Measurements from ENCODE around the gene SNAP29. TPM values are rescaled to one million over a fixed set of nuclear protein-coding genes. Genes with fewer than 3 reads are reported as not detected.

Gene SNAP29
- total and polyA plus RNA-seq, 8 donors: 8.8 to 24.0 (median 15.6) TPM

DNA sequence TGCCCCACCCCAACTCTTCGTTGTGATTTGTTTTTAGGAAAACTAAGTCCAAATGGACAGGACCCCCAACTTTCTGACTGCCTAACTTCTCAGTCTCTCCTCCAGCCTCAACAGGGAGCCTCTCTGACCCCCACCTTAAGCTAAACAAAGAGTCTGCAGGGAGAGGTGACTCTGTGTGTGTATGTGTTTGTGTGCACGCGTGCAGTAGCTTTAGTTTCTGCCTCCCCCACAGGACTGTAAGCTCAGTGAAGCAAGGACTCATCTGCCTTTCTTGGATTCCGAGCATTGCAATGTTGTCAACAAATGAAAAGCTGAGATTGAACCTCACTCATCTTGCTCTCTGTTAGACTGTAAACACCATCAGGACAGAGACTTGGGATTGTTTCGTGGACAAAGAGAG lies 7.9 kb downstream of the SNAP29 start:
- Histone ChIP-seq H3K27ac (peak overlapping the region; percentile 77 to 91 (median 84)), H3K4me1 (peaks cover 20 to 65% (median 38%) of the 10 kb centered on the region in 4 donors), H3K27me3 (no peaks in the 10 kb centered on the region), H3K36me3 (peaks cover 14 to 53% (median 46%) of the 10 kb centered on the region in 4 donors), H3K4me3 (no peak overlapping the region), H3K9me3 (no peaks in the 10 kb centered on the region)
- peak in 1 of 2 donors; percentile 11 for DNase-seq
- 48 to 65% (median 56%) methylated on average over 5 of the region's 5 CpGs for WGBS, 5 donors
- intact Hi-C loops (cut with DNase I; ENCODE audit: low total_unique reads): no loop called here
- TF ChIP-seq POLR2A (IDR thresholded peaks at IDR 0.05) (no peak), CTCF (IDR thresholded peaks at IDR 0.05) (no peak), EP300 (IDR thresholded peaks at IDR 0.05) (no peak), POLR2AphosphoS5 (IDR thresholded peaks at IDR 0.05) (no peak)

DNA sequence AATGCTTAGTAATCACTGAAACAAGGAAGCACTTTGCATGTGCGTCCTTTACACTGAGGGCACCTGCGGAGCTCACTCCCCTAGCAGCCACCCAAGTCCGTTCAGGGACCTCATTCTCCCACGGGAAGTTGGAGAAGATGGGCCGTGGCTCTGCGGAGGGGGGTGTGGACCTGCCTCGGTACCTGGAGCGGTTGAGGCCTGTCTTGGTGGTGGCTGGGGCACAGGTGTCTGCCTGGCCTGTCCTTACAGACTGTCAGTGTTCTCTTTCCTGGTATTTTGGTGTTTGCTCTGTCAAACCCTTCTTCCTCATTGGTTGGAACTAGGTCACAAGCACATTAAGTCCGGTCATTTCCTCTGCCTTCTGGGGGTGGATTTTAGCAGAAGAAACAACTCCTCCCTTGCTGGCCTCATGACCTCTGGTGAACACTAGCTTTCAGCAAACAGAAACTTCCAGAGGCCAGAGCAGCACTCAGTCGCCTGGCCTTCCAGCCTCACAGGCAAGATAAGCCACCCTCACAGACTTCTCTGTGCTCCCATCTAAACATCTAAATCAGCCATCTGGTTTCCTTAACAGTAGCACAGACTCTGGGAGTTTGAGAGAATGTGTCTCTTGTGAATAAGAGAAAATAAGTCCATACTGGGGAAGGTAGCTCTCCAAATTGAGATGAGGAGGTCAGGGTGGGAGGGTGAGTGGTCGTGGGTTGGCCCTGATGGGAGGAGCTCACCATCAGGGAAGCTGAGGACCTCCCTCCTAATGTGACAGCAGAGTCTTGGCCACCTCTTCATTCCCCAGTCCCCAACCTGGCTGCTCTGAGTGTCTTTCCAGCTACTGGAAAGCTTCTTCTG lies 8.6 kb downstream of the SNAP29 start:
- intact Hi-C loops (cut with DNase I; ENCODE audit: low total_unique reads): no loop called here
- Histone ChIP-seq H3K36me3 (peaks cover 20 to 59% (median 50%) of the 10 kb centered on the region in 4 donors), H3K9me3 (no peaks in the 10 kb centered on the region), H3K4me1 (peaks cover 20 to 59% (median 35%) of the 10 kb centered on the region in 4 donors), H3K4me3 (peak overlapping the region in 1 of 4 donors; percentile 10), H3K27ac (peak overlapping the region; percentile 77 to 91 (median 84)), H3K27me3 (no peaks in the 10 kb centered on the region)
- TF ChIP-seq EP300 (IDR thresholded peaks at IDR 0.05) (no peak), CTCF (IDR thresholded peaks at IDR 0.05) (no peak), POLR2AphosphoS5 (IDR thresholded peaks at IDR 0.05) (peak; percentile 25 to 87 (median 34)), POLR2A (IDR thresholded peaks at IDR 0.05) (no peak)
- DNase-seq: peak; percentile 66 to 83
- 24 to 40% (median 28%) methylated on average over 10 to 11 of the region's 11 CpGs for WGBS, 5 donors

GRCh38 chr22:20868025-20868962 lies 9.5 kb downstream of the SNAP29 start:
- Histone ChIP-seq H3K9me3 (no peaks in the 10 kb centered on the region), H3K27ac (peak overlapping the region; percentile 77 to 91 (median 84)), H3K36me3 (peaks cover 29 to 60% (median 51%) of the 10 kb centered on the region in 4 donors), H3K4me3 (no peak overlapping the region), H3K4me1 (peaks cover 20 to 55% (median 33%) of the 10 kb centered on the region in 4 donors), H3K27me3 (no peaks in the 10 kb centered on the region)
- DNase-seq: peak in 1 of 2 donors; percentile 47
- 63 to 82% (median 72%) methylated on average over 7 of the region's 7 CpGs for WGBS, 5 donors
- intact Hi-C loops (cut with DNase I; ENCODE audit: low total_unique reads): no loop called here
- TF ChIP-seq POLR2AphosphoS5 (IDR thresholded peaks at IDR 0.05) (no peak), POLR2A (IDR thresholded peaks at IDR 0.05) (no peak), CTCF (IDR thresholded peaks at IDR 0.05) (no peak), EP300 (IDR thresholded peaks at IDR 0.05) (no peak)

DNA sequence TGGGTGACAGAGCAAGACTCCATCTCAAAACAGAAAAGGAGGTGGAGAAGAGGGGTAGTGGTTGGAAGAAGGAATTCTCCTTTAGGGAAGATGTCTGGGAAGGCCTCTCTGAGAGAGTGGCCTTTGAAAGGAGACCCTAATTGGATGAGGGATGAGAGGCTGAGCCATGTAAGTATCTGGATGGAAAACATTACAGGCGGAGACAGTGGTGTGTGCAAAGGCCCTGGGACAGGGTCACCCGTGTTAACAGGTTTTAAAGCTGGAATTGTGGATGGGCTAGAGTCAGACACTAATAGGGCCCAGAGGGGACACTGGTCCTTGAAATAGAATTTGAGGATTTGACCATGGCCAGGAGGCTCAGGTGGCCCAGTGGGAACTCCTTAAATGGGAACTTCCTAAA lies 10.4 kb downstream of the SNAP29 start:
- H3K36me3 ChIP-seq: peaks cover 32 to 59% (median 47%) of the 10 kb centered on the region in 4 donors
- 95 to 100% (median 95%) methylated on average over 2 of the region's 2 CpGs for WGBS, 5 donors

More for the DNA sequence above, 10.4 kb downstream of the SNAP29 start:
- intact Hi-C loops (cut with DNase I; ENCODE audit: low total_unique reads): no loop called here
- Histone ChIP-seq H3K4me3 (no peak overlapping the region), H3K27me3 (no peaks in the 10 kb centered on the region), H3K9me3 (no peaks in the 10 kb centered on the region), H3K27ac (peak overlapping the region in 1 of 5 donors; percentile 84), H3K4me1 (peaks cover 20 to 53% (median 33%) of the 10 kb centered on the region in 4 donors)
- TF ChIP-seq CTCF (IDR thresholded peaks at IDR 0.05) (no peak), POLR2A (IDR thresholded peaks at IDR 0.05) (no peak), EP300 (IDR thresholded peaks at IDR 0.05) (no peak), POLR2AphosphoS5 (IDR thresholded peaks at IDR 0.05) (no peak)
- DNase-seq: no peak

All from stomach (tissue), 9 donors.